Neural cell (in vitro differentiated cells): ENCODE results near the gene ATG14.

Experiments used
- EP300 ChIP-seq: fragments of 450-650 bp; conservative IDR thresholded peaks from 2 replicates; pipeline ENCODE4 v1.6.1; 2014; ENCODE audit warnings: antibody characterized with exemption, mild to moderate bottlenecking, moderate library complexity; ENCODE audit not compliant: poor library complexity, severe bottlenecking
- EZH2 ChIP-seq: fragments of 200-600, 300-800 bp; shearing (Covaris generic), sonication (generic); IDR thresholded peaks from 2 replicates; pipeline ENCODE4 v1.6.1; 2014; ENCODE audit warnings: antibody characterized with exemption, low read length, borderline replicate concordance, mild to moderate bottlenecking; ENCODE audit not compliant: insufficient read depth, poor library complexity, severe bottlenecking
- MXI1 ChIP-seq: fragments of 450-650 bp; conservative IDR thresholded peaks from 2 replicates; pipeline ENCODE4 v1.6.1; 2014; ENCODE audit warnings: antibody characterized with exemption, mild to moderate bottlenecking; ENCODE audit not compliant: poor library complexity, severe bottlenecking
- POLR2AphosphoS5 ChIP-seq: IDR thresholded peaks from 2 replicates; pipeline ENCODE4 v1.6.1; 2012
- SMC3 ChIP-seq: fragments of 450-650 bp; conservative IDR thresholded peaks from 2 replicates; pipeline ENCODE4 v1.6.1; 2014; ENCODE audit warnings: antibody characterized with exemption, mild to moderate bottlenecking, moderate library complexity; ENCODE audit not compliant: poor library complexity
- TAF1 ChIP-seq: IDR thresholded peaks from 2 replicates; pipeline ENCODE4 v1.6.1; 2012; ENCODE audit warnings: low read depth
- TF ChIP-seq, protein P1 (sequence below): fragments of 450-650 bp; IDR thresholded peaks from 2 replicates; pipeline ENCODE4 v1.5.1; 2014; ENCODE audit warnings: antibody characterized with exemption, mild to moderate bottlenecking, moderate library complexity; ENCODE audit not compliant: poor library complexity, severe bottlenecking
- TF ChIP-seq, protein P2 (sequence below): IDR thresholded peaks from 2 replicates; pipeline ENCODE4 v1.6.1; 2012; ENCODE audit warnings: borderline replicate concordance

- TF ChIP-seq, protein P1, sequence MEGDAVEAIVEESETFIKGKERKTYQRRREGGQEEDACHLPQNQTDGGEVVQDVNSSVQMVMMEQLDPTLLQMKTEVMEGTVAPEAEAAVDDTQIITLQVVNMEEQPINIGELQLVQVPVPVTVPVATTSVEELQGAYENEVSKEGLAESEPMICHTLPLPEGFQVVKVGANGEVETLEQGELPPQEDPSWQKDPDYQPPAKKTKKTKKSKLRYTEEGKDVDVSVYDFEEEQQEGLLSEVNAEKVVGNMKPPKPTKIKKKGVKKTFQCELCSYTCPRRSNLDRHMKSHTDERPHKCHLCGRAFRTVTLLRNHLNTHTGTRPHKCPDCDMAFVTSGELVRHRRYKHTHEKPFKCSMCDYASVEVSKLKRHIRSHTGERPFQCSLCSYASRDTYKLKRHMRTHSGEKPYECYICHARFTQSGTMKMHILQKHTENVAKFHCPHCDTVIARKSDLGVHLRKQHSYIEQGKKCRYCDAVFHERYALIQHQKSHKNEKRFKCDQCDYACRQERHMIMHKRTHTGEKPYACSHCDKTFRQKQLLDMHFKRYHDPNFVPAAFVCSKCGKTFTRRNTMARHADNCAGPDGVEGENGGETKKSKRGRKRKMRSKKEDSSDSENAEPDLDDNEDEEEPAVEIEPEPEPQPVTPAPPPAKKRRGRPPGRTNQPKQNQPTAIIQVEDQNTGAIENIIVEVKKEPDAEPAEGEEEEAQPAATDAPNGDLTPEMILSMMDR = no peak
- TF ChIP-seq POLR2AphosphoS5 = no peak
- no peak for TF ChIP-seq TAF1
- no peak for TF ChIP-seq EP300
- TF ChIP-seq, protein P2, sequence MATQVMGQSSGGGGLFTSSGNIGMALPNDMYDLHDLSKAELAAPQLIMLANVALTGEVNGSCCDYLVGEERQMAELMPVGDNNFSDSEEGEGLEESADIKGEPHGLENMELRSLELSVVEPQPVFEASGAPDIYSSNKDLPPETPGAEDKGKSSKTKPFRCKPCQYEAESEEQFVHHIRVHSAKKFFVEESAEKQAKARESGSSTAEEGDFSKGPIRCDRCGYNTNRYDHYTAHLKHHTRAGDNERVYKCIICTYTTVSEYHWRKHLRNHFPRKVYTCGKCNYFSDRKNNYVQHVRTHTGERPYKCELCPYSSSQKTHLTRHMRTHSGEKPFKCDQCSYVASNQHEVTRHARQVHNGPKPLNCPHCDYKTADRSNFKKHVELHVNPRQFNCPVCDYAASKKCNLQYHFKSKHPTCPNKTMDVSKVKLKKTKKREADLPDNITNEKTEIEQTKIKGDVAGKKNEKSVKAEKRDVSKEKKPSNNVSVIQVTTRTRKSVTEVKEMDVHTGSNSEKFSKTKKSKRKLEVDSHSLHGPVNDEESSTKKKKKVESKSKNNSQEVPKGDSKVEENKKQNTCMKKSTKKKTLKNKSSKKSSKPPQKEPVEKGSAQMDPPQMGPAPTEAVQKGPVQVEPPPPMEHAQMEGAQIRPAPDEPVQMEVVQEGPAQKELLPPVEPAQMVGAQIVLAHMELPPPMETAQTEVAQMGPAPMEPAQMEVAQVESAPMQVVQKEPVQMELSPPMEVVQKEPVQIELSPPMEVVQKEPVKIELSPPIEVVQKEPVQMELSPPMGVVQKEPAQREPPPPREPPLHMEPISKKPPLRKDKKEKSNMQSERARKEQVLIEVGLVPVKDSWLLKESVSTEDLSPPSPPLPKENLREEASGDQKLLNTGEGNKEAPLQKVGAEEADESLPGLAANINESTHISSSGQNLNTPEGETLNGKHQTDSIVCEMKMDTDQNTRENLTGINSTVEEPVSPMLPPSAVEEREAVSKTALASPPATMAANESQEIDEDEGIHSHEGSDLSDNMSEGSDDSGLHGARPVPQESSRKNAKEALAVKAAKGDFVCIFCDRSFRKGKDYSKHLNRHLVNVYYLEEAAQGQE = no peak
- TF ChIP-seq SMC3 = no peak
- TF ChIP-seq EZH2 = no peak
- no peak for TF ChIP-seq MXI1
Measured at GRCh38 chr14:55404173-55404854, 7.3 kb downstream of the ATG14 start.
